IMR-90 (cell line): ENCODE measurements around the gene ATP10A. TPM values are rescaled to one million over a fixed set of nuclear protein-coding genes. Genes with fewer than 3 reads are reported as not detected.

Experiments
- ATAC-seq: fragments of 200-7000 bp; cut with Tn5 transposase; 2 replicates; pipeline ENCODE4 v1.9.1; 2020; ENCODE audit warnings: low read depth, mild to moderate bottlenecking, moderate library complexity
- BruUV-seq: library from RNA; stranded (reverse); fragments of 400-500 nt; replicated peaks from 2 replicates; lab custom pipeline; 2021; lab: Mats Ljungman, UMichigan
- CTCF ChIA-PET: fragments of 300-600 bp; formaldehyde crosslinking; extraction: SDS; loops from one replicate; lab custom pipeline; 2021; ENCODE audit warnings: antibody characterized with exemption; lab: Yijun Ruan, JAX
- POLR2A ChIA-PET: fragments of 300-600 bp; sonication (Branson Sonifier 250); formaldehyde crosslinking; loops from one replicate; lab custom pipeline; 2022; ENCODE audit warnings: antibody characterized with exemption; ENCODE audit not compliant: unreplicated experiment; lab: Charles Lee
- DNase-seq: peaks from one replicate; pipeline ENCODE4 v3.0.0; 2013
- H2AFZ ChIP-seq: replicated peaks from 2 replicates; pipeline ENCODE3; 2013; ENCODE audit warnings: low read length, mild to moderate bottlenecking; ENCODE audit not compliant: poor library complexity
- H2AK5ac ChIP-seq: 2 replicates; pipeline ENCODE4 v1.6.1; 2013; ENCODE audit warnings: low read depth, low read length, inconsistent platforms
- H2AK9ac ChIP-seq: replicated peaks from 2 replicates; pipeline ENCODE3; 2013; ENCODE audit warnings: mild to moderate bottlenecking, low read depth, low read length, moderate library complexity; ENCODE audit not compliant: poor library complexity
- H2BK120ac ChIP-seq: 2 replicates; pipeline ENCODE4 v1.6.1; 2013; ENCODE audit warnings: low read depth, low read length, inconsistent platforms
- H2BK15ac ChIP-seq: 3 replicates; pipeline ENCODE4 v1.6.1; 2013; ENCODE audit warnings: low read depth, low read length, inconsistent platforms
- H2BK20ac ChIP-seq: 2 replicates; pipeline ENCODE4 v1.6.1; 2013; ENCODE audit warnings: low read depth, mild to moderate bottlenecking, inconsistent platforms, low read length, moderate library complexity
- H2BK5ac ChIP-seq: 2 replicates; pipeline ENCODE4 v1.6.1; 2013; ENCODE audit warnings: mild to moderate bottlenecking, low read depth, low read length, inconsistent platforms; ENCODE audit not compliant: poor library complexity, severe bottlenecking
- H3K14ac ChIP-seq: replicated peaks from 2 replicates; pipeline ENCODE4 v1.6.1; 2013; ENCODE audit warnings: low read depth, low read length, inconsistent platforms
- H3K18ac ChIP-seq: 2 replicates; pipeline ENCODE4 v1.6.1; 2013; ENCODE audit warnings: low read depth, low read length, control low read depth
- H3K23ac ChIP-seq: 2 replicates; pipeline ENCODE4 v1.6.1; 2013; ENCODE audit warnings: low read depth, low read length, inconsistent platforms
- H3K27ac ChIP-seq: 2 replicates; pipeline ENCODE4 v1.5.1; 2013; ENCODE audit warnings: mild to moderate bottlenecking, control low read depth, low read length; ENCODE audit not compliant: insufficient read depth
- H3K27me3 ChIP-seq: 2 replicates; pipeline ENCODE4 v1.6.1; 2013; ENCODE audit warnings: low read length; ENCODE audit not compliant: control insufficient read depth, insufficient read depth
- H3K36me3 ChIP-seq: 2 replicates; pipeline ENCODE4 v1.6.1; 2013; ENCODE audit warnings: low read length, mixed read lengths; ENCODE audit not compliant: control insufficient read depth, insufficient read depth
- H3K4ac ChIP-seq: 2 replicates; pipeline ENCODE4 v1.6.1; 2013; ENCODE audit warnings: low read depth, low read length, inconsistent platforms
- H3K4me1 ChIP-seq: 2 replicates; pipeline ENCODE4 v1.6.1; 2013; ENCODE audit warnings: low read length, mixed read lengths; ENCODE audit not compliant: control insufficient read depth, insufficient read depth
- H3K4me2 ChIP-seq: 2 replicates; pipeline ENCODE4 v1.6.1; 2013; ENCODE audit warnings: low read depth, mild to moderate bottlenecking, control low read depth, low read length, moderate library complexity
- H3K4me3 ChIP-seq: 2 replicates; pipeline ENCODE4 v1.5.1; 2013; ENCODE audit warnings: low read depth, mild to moderate bottlenecking, control low read depth, low read length, moderate library complexity; ENCODE audit not compliant: insufficient read depth
- H3K56ac ChIP-seq: 2 replicates; pipeline ENCODE4 v1.6.1; 2013; ENCODE audit warnings: low read length, inconsistent platforms; ENCODE audit not compliant: insufficient read depth; ENCODE audit errors: extremely low read depth
- H3K79me1 ChIP-seq, 2 experiments: 2 replicates each; pipeline ENCODE4 v1.6.1; 2013; ENCODE audit warnings: low read length in 2 of 2, inconsistent platforms in 1 of 2, low read depth in 1 of 2
- H3K9ac ChIP-seq: 2 replicates; pipeline ENCODE4 v1.6.1; 2013; ENCODE audit warnings: low read depth, low read length, control low read depth
- H3K9me1 ChIP-seq: 2 replicates; pipeline ENCODE4 v1.6.1; 2013; ENCODE audit warnings: low read length, inconsistent platforms; ENCODE audit not compliant: insufficient read depth
- H3K9me3 ChIP-seq: 2 replicates; pipeline ENCODE4 v1.6.1; 2013; ENCODE audit warnings: low read length; ENCODE audit not compliant: control insufficient read depth, insufficient read depth
- H4K20me1 ChIP-seq: 2 replicates; pipeline ENCODE4 v1.6.1; 2013; ENCODE audit warnings: low read length, inconsistent platforms; ENCODE audit not compliant: insufficient read depth
- H4K5ac ChIP-seq: 2 replicates; pipeline ENCODE4 v1.6.1; 2013; ENCODE audit warnings: mild to moderate bottlenecking, low read depth, low read length, control low read depth
- H4K8ac ChIP-seq, 2 experiments: 2 replicates each; pipeline ENCODE4 v1.6.1; 2013; ENCODE audit warnings: low read depth in 2 of 2, low read length in 2 of 2, control low read depth in 1 of 2, inconsistent platforms in 1 of 2
- H4K91ac ChIP-seq: 2 replicates; pipeline ENCODE4 v1.6.1; 2013; ENCODE audit warnings: low read depth, low read length, inconsistent platforms; ENCODE audit not compliant: insufficient read depth
- BHLHE40 ChIP-seq: fragments of 150-350 bp; IDR thresholded peaks from 2 replicates; pipeline ENCODE4 v1.6.1; 2016; ENCODE audit warnings: mild to moderate bottlenecking, low read depth, low read length
- CEBPB ChIP-seq: IDR thresholded peaks from 2 replicates; pipeline ENCODE4 v1.6.1; 2012; ENCODE audit warnings: low read depth, low read length, improper control_type of control experiment
- CHD1 ChIP-seq: IDR thresholded peaks from 2 replicates; pipeline ENCODE4 v1.6.1; 2012; ENCODE audit warnings: low read depth, low read length, improper control_type of control experiment
- ELK1 ChIP-seq: fragments of 150-350 bp; IDR thresholded peaks from 2 replicates; pipeline ENCODE4 v1.6.1; 2016; ENCODE audit warnings: low read depth, mild to moderate bottlenecking, low read length, moderate library complexity, borderline replicate concordance
- FOS ChIP-seq: fragments of 150-350 bp; IDR thresholded peaks from 2 replicates; pipeline ENCODE4 v1.6.1; 2016; ENCODE audit warnings: low read depth, low read length
- MAFK ChIP-seq: IDR thresholded peaks from 2 replicates; pipeline ENCODE4 v1.6.1; 2012; ENCODE audit warnings: low read depth, low read length, improper control_type of control experiment
- MAZ ChIP-seq: IDR thresholded peaks from 2 replicates; pipeline ENCODE4 v1.6.1; 2012; ENCODE audit warnings: low read depth, mild to moderate bottlenecking, low read length, improper control_type of control experiment, moderate library complexity, borderline replicate concordance
- MXI1 ChIP-seq: IDR thresholded peaks from 2 replicates; pipeline ENCODE4 v1.6.1; 2012; ENCODE audit warnings: low read depth, mild to moderate bottlenecking, low read length, moderate library complexity, borderline replicate concordance
- NFE2L2 ChIP-seq: fragments of 150-350 bp; IDR thresholded peaks from 2 replicates; pipeline ENCODE4 v1.6.1; 2016; ENCODE audit warnings: low read depth, mild to moderate bottlenecking, low read length
- POLR2A ChIP-seq: IDR thresholded peaks from 2 replicates; pipeline ENCODE4 v1.6.1; 2012; ENCODE audit warnings: mild to moderate bottlenecking, low read depth, low read length
- RAD21 ChIP-seq: IDR thresholded peaks from 2 replicates; pipeline ENCODE4 v1.6.1; 2012; ENCODE audit warnings: low read length, improper control_type of control experiment
- RCOR1 ChIP-seq: IDR thresholded peaks from 2 replicates; pipeline ENCODE4 v1.6.1; 2012; ENCODE audit warnings: mild to moderate bottlenecking, low read length, improper control_type of control experiment; ENCODE audit not compliant: insufficient replicate concordance
- RFX5 ChIP-seq: IDR thresholded peaks from 2 replicates; pipeline ENCODE4 v1.8.0; 2012; ENCODE audit warnings: low read depth, mild to moderate bottlenecking, low read length, moderate library complexity
- SMC3 ChIP-seq: fragments of 150-350 bp; IDR thresholded peaks from 2 replicates; pipeline ENCODE4 v1.6.1; 2016; ENCODE audit warnings: low read depth, mild to moderate bottlenecking, antibody characterized with exemption, low read length, moderate library complexity
- WGBS, 2 experiments: methylation state at CpG; one replicate each; pipeline versions ENCODE4 v1.1.5 to v1.1.7; 2013; ENCODE audit warnings: missing lambda C conversion rate in 2 of 2; ENCODE audit not compliant: insufficient read length in 1 of 2; ENCODE audit errors: extremely low coverage in 2 of 2; 5-methylcytosine and 5-hydroxymethylcytosine counted together
- dilution Hi-C: fragments of 300-500 bp; cut with HindIII; formaldehyde crosslinking; loops from one replicate; pipeline ENCODE4 v1.14.3; 2018; ENCODE audit warnings: low sequenced_read_pairs; ENCODE audit not compliant: unreplicated experiment
- in situ Hi-C: fragments of 300-500 bp; cut with MboI; formaldehyde crosslinking; loops from 3 replicates; pipeline ENCODE4 v1.14.3; 2019; ENCODE audit warnings: low sequenced_read_pairs, inconsistent platforms, mixed read lengths
- intact Hi-C: fragments of 100-400 bp; cut with micrococcal nuclease; formaldehyde crosslinking; loops from 2 replicates; pipeline ENCODE4 v1.10.0; 2022
- polyA plus RNA-seq, 3 experiments: library from polyadenylated mRNA; depleted of rRNA; stranded (reverse); fragments of >200 nt; gene quantifications; 2 replicates each; pipeline ENCODE4 v1.2.3, GENCODE V29; 2012; ENCODE audit warnings: low replicate concordance in 1 of 3
- total RNA-seq: library from RNA; depleted of rRNA; stranded (reverse); fragments of >200 nt; gene quantifications from 2 replicates; pipeline ENCODE4 v1.2.3, GENCODE V29; 2012
- TF ChIP-seq, protein P1 (sequence below): conservative IDR thresholded peaks from 2 replicates; pipeline ENCODE4 v1.5.1; 2012; ENCODE audit warnings: mild to moderate bottlenecking, low read depth, low read length, improper control_type of control experiment
- TF ChIP-seq, protein P2 (sequence below): fragments of 150-350 bp; IDR thresholded peaks from 2 replicates; pipeline ENCODE4 v1.6.1; 2017; ENCODE audit warnings: mild to moderate bottlenecking, antibody characterized with exemption, low read length, low read depth

The ATP10A gene
- total and polyA plus RNA-seq, 2 of the 4 experiments (the other 2 are of a cell fraction), result 13.8 to 16.0 TPM

- no TSS peak for BruUV-seq
- in situ Hi-C loops, result no loop called here
- POLR2A ChIA-PET, result no interaction called here
Measured at GRCh38 chr15:25807063-25807462, 56.1 kb downstream of the ATP10A start.

More at GRCh38 chr15:25807063-25807462, 56.1 kb downstream of the ATP10A start:
- Histone ChIP-seq H2BK15ac (no peak overlapping the region), H3K4me2 (no peak overlapping the region), H3K23ac (no peak overlapping the region), H4K91ac (no peak overlapping the region), H3K14ac (no peak overlapping the region), H2BK5ac (no peak overlapping the region), H3K56ac (no peak overlapping the region), H3K79me1 (peaks cover 37 to 76% of the 10 kb centered on the region in 2 experiments), H3K9me3 (no peaks in the 10 kb centered on the region), H3K9ac (no peak overlapping the region), H2AK5ac (no peak overlapping the region), H3K36me3 (peaks cover 4% of the 10 kb centered on the region; the same call in 1 of the 2 replicates), H3K18ac (no peak overlapping the region), H4K20me1 (peaks cover 6% of the 10 kb centered on the region; the same call in 1 of the 2 replicates), H2AK9ac (no peak overlapping the region), H3K4me1 (peaks cover 5% of the 10 kb centered on the region), H2AFZ (no peak overlapping the region), H4K8ac (no peak overlapping the region), H3K4ac (peak overlapping the region; percentile 33; the same call in 1 of the 2 replicates), H3K27ac (no peak overlapping the region), H4K5ac (no peak overlapping the region), H3K4me3 (no peak overlapping the region), H2BK20ac (no peak overlapping the region), H3K9me1 (peaks cover 30% of the 10 kb centered on the region), H2BK120ac (no peak overlapping the region), H3K27me3 (no peaks in the 10 kb centered on the region)
- no peak for TF ChIP-seq NFE2L2
- no peak for TF ChIP-seq RCOR1
- TF ChIP-seq RAD21, result no peak
- TF ChIP-seq SMC3, result no peak
- no peak for TF ChIP-seq ELK1
- no peak for TF ChIP-seq MAZ
- TF ChIP-seq CEBPB, result no peak
- TF ChIP-seq RFX5, result no peak
- TF ChIP-seq, protein P1, sequence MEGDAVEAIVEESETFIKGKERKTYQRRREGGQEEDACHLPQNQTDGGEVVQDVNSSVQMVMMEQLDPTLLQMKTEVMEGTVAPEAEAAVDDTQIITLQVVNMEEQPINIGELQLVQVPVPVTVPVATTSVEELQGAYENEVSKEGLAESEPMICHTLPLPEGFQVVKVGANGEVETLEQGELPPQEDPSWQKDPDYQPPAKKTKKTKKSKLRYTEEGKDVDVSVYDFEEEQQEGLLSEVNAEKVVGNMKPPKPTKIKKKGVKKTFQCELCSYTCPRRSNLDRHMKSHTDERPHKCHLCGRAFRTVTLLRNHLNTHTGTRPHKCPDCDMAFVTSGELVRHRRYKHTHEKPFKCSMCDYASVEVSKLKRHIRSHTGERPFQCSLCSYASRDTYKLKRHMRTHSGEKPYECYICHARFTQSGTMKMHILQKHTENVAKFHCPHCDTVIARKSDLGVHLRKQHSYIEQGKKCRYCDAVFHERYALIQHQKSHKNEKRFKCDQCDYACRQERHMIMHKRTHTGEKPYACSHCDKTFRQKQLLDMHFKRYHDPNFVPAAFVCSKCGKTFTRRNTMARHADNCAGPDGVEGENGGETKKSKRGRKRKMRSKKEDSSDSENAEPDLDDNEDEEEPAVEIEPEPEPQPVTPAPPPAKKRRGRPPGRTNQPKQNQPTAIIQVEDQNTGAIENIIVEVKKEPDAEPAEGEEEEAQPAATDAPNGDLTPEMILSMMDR, result no peak
- TF ChIP-seq FOS, result no peak
- TF ChIP-seq, protein P2, sequence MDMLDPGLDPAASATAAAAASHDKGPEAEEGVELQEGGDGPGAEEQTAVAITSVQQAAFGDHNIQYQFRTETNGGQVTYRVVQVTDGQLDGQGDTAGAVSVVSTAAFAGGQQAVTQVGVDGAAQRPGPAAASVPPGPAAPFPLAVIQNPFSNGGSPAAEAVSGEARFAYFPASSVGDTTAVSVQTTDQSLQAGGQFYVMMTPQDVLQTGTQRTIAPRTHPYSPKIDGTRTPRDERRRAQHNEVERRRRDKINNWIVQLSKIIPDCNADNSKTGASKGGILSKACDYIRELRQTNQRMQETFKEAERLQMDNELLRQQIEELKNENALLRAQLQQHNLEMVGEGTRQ, result no peak
- no peak for TF ChIP-seq CHD1
- TF ChIP-seq BHLHE40, result no peak
- TF ChIP-seq MXI1, result no peak
- TF ChIP-seq MAFK, result no peak
- no peak for TF ChIP-seq POLR2A
- DNase-seq (no peak), ATAC-seq (no peak)
- WGBS, 2 experiments, result no CpG with 5 or more reads among the region's 6 CpGs
- CTCF ChIA-PET, result interaction anchor here (0.9 kb wide), 1 partner anchor 126 kb away, joined by 3 read pairs; no protein-coding TSS in a partner anchor
- intact Hi-C loops, result no loop called here
- dilution Hi-C loops, result no loop called here
